ENCODE results near the gene PILRA. TPM values are rescaled to one million over a fixed set of nuclear protein-coding genes. Genes with fewer than 3 reads are reported as not detected.
"Not testable (repeated sequence)": the region's sequence is repeated elsewhere in the genome, so short reads cannot be mapped to it uniquely, and the experiment has no call there.

Gene PILRA
- total RNA-seq, 1 experiment from 2014 or later: 0.68 TPM

GRCh38 chr7:100364480-100364879 lies 8.8 kb upstream of the PILRA start:
- peaks cover 3% of the 10 kb centered on the region; the same call in 1 of the 2 replicates for H3K36me3 ChIP-seq (ENCODE audit: control insufficient read depth, insufficient read depth, low read length)
- BruUV-seq (replicated peaks): no TSS peak

GRCh38 chr7:100365998-100366367 lies 7.3 kb upstream of the PILRA start:
- H3K27me3 ChIP-seq (replicated peaks; ENCODE audit: control insufficient read depth, insufficient read depth, low read length); H3K36me3 ChIP-seq (ENCODE audit: control insufficient read depth, insufficient read depth, low read length); CTCF ChIA-PET; H3K4me1 Mint-ChIP-seq (ENCODE audit: low read depth, unreplicated experiment); H3K27me3 Mint-ChIP-seq (ENCODE audit: insufficient read depth, unreplicated experiment); H3K9me3 Mint-ChIP-seq (ENCODE audit: unreplicated experiment); DNase-seq; H3K4me3 ChIP-seq (ENCODE audit: low read depth, low read length); H3K4me1 ChIP-seq; BruUV-seq (replicated peaks); intact Hi-C loops (cut with micrococcal nuclease; ENCODE audit: unreplicated experiment); H3K9me3 ChIP-seq: not testable (repeated sequence)
- Mint-ChIP-seq H3K4me3 (ENCODE audit: unreplicated experiment) (peak overlapping the region; percentile 44), H3K27ac (ENCODE audit: unreplicated experiment) (peak overlapping the region; percentile 82), H3K36me3 (ENCODE audit: insufficient read depth, unreplicated experiment) (peaks cover 78% of the 10 kb centered on the region)
- POLR2A ChIA-PET: interaction anchor here (0.6 kb wide), 1 partner anchor 37 kb away, joined by 3 read pairs; no protein-coding TSS in a partner anchor

More at GRCh38 chr7:100364480-100364879, 8.8 kb upstream of the PILRA start:
- peak in 1 of 2 experiments; percentile 5 for DNase-seq
- no peak for TF ChIP-seq CTCF (IDR thresholded peaks at IDR 0.05; ENCODE audit: insufficient read depth in 1 of 2, low read depth in 1 of 2, low read length in 1 of 2, severe bottlenecking in 1 of 2, unreplicated experiment in 1 of 2)
- Mint-ChIP-seq H3K4me1 (ENCODE audit: low read depth, unreplicated experiment) (no peaks in the 10 kb centered on the region), H3K9me3 (ENCODE audit: unreplicated experiment) (no peaks in the 10 kb centered on the region), H3K27ac (ENCODE audit: unreplicated experiment) (no peak overlapping the region), H3K4me3 (ENCODE audit: unreplicated experiment) (no peak overlapping the region), H3K36me3 (ENCODE audit: insufficient read depth, unreplicated experiment) (peaks cover 83% of the 10 kb centered on the region), H3K27me3 (ENCODE audit: insufficient read depth, unreplicated experiment) (no peaks in the 10 kb centered on the region)
- intact Hi-C loops (cut with micrococcal nuclease; ENCODE audit: unreplicated experiment): no loop called here
- H3K4me3 ChIP-seq (ENCODE audit: low read depth, low read length): no peak overlapping the region
- ChIA-PET CTCF (no interaction called here), POLR2A (no interaction called here)
- no peaks in the 10 kb centered on the region for H3K4me1 ChIP-seq
- no peaks in the 10 kb centered on the region for H3K27me3 ChIP-seq (replicated peaks; ENCODE audit: control insufficient read depth, insufficient read depth, low read length)
- no peaks in the 10 kb centered on the region for H3K9me3 ChIP-seq

DNA sequence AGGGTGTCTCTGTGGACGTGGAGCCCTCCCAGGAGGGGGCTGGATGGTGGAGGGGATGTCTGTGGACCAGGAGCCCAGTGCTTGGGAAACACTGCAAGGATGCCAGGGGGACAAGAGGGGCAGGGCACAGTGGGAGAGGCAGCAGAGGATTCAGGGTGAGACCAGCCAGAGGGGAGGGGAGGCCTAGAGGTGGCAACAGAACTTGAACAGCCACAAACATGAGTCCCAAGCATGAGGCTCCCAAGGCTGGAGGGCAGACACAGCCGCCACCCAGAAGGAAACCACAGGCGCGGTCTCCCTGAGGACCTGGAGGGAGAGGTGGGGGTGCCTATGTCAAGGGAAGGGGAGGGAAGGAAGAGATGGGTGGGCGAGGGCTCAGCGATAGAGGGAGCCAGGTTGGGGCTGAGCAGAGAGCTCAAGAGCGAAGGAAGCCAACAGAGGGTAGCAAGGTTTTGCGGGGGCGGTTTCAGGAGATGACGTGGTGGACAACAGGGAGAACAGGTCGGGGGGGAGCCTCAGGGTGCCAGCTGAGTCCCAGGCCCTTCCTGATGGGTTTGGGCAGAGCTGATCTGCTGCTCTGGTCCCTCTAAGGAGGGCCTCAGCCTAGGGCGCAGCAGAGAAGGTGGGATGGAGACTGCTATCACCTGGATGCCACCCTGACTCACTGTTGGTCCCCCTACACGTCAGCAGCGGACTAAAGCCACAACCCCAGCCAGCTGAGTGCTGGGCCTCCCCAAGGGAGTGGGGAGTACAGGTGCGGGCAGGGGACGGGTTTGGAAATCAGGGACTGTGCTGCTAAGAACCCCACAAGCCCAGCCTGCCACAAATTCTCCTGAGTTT lies 6.7 kb upstream of the PILRA start:
- ChIA-PET CTCF (no interaction called here), POLR2A (no interaction called here)
- Histone ChIP-seq H3K9me3 (no peaks in the 10 kb centered on the region), H3K27me3 (replicated peaks; ENCODE audit: control insufficient read depth, insufficient read depth, low read length) (no peaks in the 10 kb centered on the region), H3K4me1 (no peaks in the 10 kb centered on the region), H3K4me3 (ENCODE audit: low read depth, low read length) (no peak overlapping the region), H3K36me3 (ENCODE audit: control insufficient read depth, insufficient read depth, low read length) (no peaks in the 10 kb centered on the region)
- Mint-ChIP-seq H3K9me3 (ENCODE audit: unreplicated experiment) (no peaks in the 10 kb centered on the region), H3K27me3 (ENCODE audit: insufficient read depth, unreplicated experiment) (no peaks in the 10 kb centered on the region), H3K4me1 (ENCODE audit: low read depth, unreplicated experiment) (no peaks in the 10 kb centered on the region), H3K4me3 (ENCODE audit: unreplicated experiment) (peak overlapping the region; percentile 44), H3K27ac (ENCODE audit: unreplicated experiment) (peak overlapping the region; percentile 82), H3K36me3 (ENCODE audit: insufficient read depth, unreplicated experiment) (peaks cover 78% of the 10 kb centered on the region)
- intact Hi-C loops (cut with micrococcal nuclease; ENCODE audit: unreplicated experiment): no loop called here
- no TSS peak for BruUV-seq (replicated peaks)
- no peak for TF ChIP-seq CTCF (IDR thresholded peaks at IDR 0.05; ENCODE audit: insufficient read depth in 1 of 2, low read depth in 1 of 2, low read length in 1 of 2, severe bottlenecking in 1 of 2, unreplicated experiment in 1 of 2)
- no peak for DNase-seq
